ENCODE measurements around the gene PPP2R3C.

Gene PPP2R3C

GRCh38 chr14:35079742-35080141 lies 42.0 kb downstream of the PPP2R3C start:
- H3K27me3 ChIP-seq (ENCODE audit: insufficient read depth, low read depth): no peaks in the 10 kb centered on the region
- no peak overlapping the region for H2AFZ ChIP-seq (ENCODE audit: low read depth)
- H3K4me2 ChIP-seq: no peak overlapping the region
- H4K20me1 ChIP-seq (ENCODE audit: insufficient read depth): no peaks in the 10 kb centered on the region
- no peak overlapping the region for H3K9ac ChIP-seq
- no peaks in the 10 kb centered on the region for H3K4me1 ChIP-seq (ENCODE audit: low read depth, poor library complexity, severe bottlenecking)
- H3K27ac ChIP-seq: no peak overlapping the region
- no peak for TF ChIP-seq CTCF (conservative IDR thresholded peaks at IDR 0.05; ENCODE audit: low read depth, low read length)
- H3K4me3 ChIP-seq (IDR thresholded peaks at IDR 0.05; ENCODE audit: insufficient read depth, low read depth, low read length): no peak overlapping the region
- no peaks in the 10 kb centered on the region for H3K79me2 ChIP-seq (ENCODE audit: insufficient read depth, low read depth)
- no peaks in the 10 kb centered on the region for H3K36me3 ChIP-seq (ENCODE audit: insufficient read depth)

- H3K79me2 ChIP-seq (ENCODE audit: insufficient read depth, low read depth): no peaks in the 10 kb centered on the region
- no peak overlapping the region for H3K27ac ChIP-seq
- H3K36me3 ChIP-seq (ENCODE audit: insufficient read depth): no peaks in the 10 kb centered on the region
- H3K9ac ChIP-seq: no peak overlapping the region
- H3K4me1 ChIP-seq (ENCODE audit: low read depth, poor library complexity, severe bottlenecking): no peaks in the 10 kb centered on the region
- H2AFZ ChIP-seq (ENCODE audit: low read depth): no peak overlapping the region
- no peaks in the 10 kb centered on the region for H4K20me1 ChIP-seq (ENCODE audit: insufficient read depth)
- no peaks in the 10 kb centered on the region for H3K27me3 ChIP-seq (ENCODE audit: insufficient read depth, low read depth)
- H3K4me2 ChIP-seq: no peak overlapping the region
- TF ChIP-seq CTCF (conservative IDR thresholded peaks at IDR 0.05; ENCODE audit: low read depth, low read length): no peak
- no peak overlapping the region for H3K4me3 ChIP-seq (IDR thresholded peaks at IDR 0.05; ENCODE audit: insufficient read depth, low read depth, low read length)
Measured at GRCh38 chr14:35078082-35078481, 43.7 kb downstream of the PPP2R3C start.

- Histone ChIP-seq H2AFZ (ENCODE audit: low read depth) (no peak overlapping the region), H3K36me3 (ENCODE audit: insufficient read depth) (no peaks in the 10 kb centered on the region), H3K27ac (no peak overlapping the region), H3K4me3 (IDR thresholded peaks at IDR 0.05; ENCODE audit: insufficient read depth, low read depth, low read length) (no peak overlapping the region), H3K79me2 (ENCODE audit: insufficient read depth, low read depth) (no peaks in the 10 kb centered on the region), H3K27me3 (ENCODE audit: insufficient read depth, low read depth) (no peaks in the 10 kb centered on the region), H3K4me2 (no peak overlapping the region), H3K4me1 (ENCODE audit: low read depth, poor library complexity, severe bottlenecking) (no peaks in the 10 kb centered on the region), H4K20me1 (ENCODE audit: insufficient read depth) (no peaks in the 10 kb centered on the region), H3K9ac (no peak overlapping the region)
- TF ChIP-seq CTCF (conservative IDR thresholded peaks at IDR 0.05; ENCODE audit: low read depth, low read length): no peak
Measured at GRCh38 chr14:35073486-35073885, 48.3 kb downstream of the PPP2R3C start.

- no peak overlapping the region for H3K4me2 ChIP-seq
- H3K27ac ChIP-seq: no peak overlapping the region
- no peak for TF ChIP-seq CTCF (conservative IDR thresholded peaks at IDR 0.05; ENCODE audit: low read depth, low read length)
- no peak overlapping the region for H2AFZ ChIP-seq (ENCODE audit: low read depth)
- no peaks in the 10 kb centered on the region for H4K20me1 ChIP-seq (ENCODE audit: insufficient read depth)
- no peaks in the 10 kb centered on the region for H3K4me1 ChIP-seq (ENCODE audit: low read depth, poor library complexity, severe bottlenecking)
- no peak overlapping the region for H3K9ac ChIP-seq
- no peaks in the 10 kb centered on the region for H3K36me3 ChIP-seq (ENCODE audit: insufficient read depth)
- no peaks in the 10 kb centered on the region for H3K79me2 ChIP-seq (ENCODE audit: insufficient read depth, low read depth)
- H3K4me3 ChIP-seq (IDR thresholded peaks at IDR 0.05; ENCODE audit: insufficient read depth, low read depth, low read length): no peak overlapping the region
- no peaks in the 10 kb centered on the region for H3K27me3 ChIP-seq (ENCODE audit: insufficient read depth, low read depth)
Measured at GRCh38 chr14:35072226-35072625, 49.6 kb downstream of the PPP2R3C start.

Measured in KMS-11 (cell line).